Measurements from ENCODE around the gene CSMD2.

- TF ChIP-seq CTCF (IDR thresholded peaks at IDR 0.05; ENCODE audit: low read length) = no peak
- TF ChIP-seq EZH2 (optimal IDR thresholded peaks at IDR 0.05; ENCODE audit: low read depth, low read length) = no peak
- TF ChIP-seq EZH2phosphoT487 (IDR thresholded peaks at IDR 0.05; ENCODE audit: low read length) = no peak
Observed at GRCh38 chr1:33698361-33699035, 466.5 kb downstream of the CSMD2 start.

Data from MM.1S (cell line).